HG03457 (cell line): ENCODE data around the gene ADAM19.
"Not testable (repeated sequence)": the region's sequence is repeated elsewhere in the genome, so short reads cannot be mapped to it uniquely, and the experiment has no call there.

ENCODE experiments used
- ATAC-seq: cut with Tn5 transposase; IDR thresholded peaks from one replicate; pipeline ENCODE4 v1.9.1; 2021; ENCODE audit warnings: moderate number of reproducible peaks; ENCODE audit not compliant: unreplicated experiment

Gene ADAM19

GRCh38 chr5:157444224-157444623, 131.4 kb downstream of the ADAM19 start:
- ATAC-seq = no peak

GRCh38 chr5:157443041-157443549, 132.5 kb downstream of the ADAM19 start:
- ATAC-seq = no peak

- no peak for ATAC-seq
Observed at GRCh38 chr5:157434096-157434495, 141.5 kb downstream of the ADAM19 start.

GRCh38 chr5:157431544-157432200, 143.9 kb downstream of the ADAM19 start:
- ATAC-seq = no peak

DNA sequence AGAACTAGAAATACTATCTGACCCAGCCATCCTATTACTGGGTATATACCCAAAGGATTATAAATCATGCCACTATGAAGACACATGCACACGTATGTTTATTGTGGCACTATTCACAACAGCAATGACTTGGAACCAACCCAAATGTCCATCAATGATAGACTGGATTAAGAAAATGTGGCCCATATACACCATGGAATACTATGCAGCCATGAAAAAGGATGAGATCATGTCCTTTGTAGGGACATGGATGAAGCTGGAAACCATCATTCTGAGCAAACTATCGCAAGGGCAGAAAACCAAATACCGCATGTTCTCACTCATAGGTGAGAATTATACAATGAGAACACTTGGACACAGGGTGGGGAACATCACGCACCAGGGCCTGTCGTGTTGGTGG, 145.7 kb downstream of the ADAM19 start:
- ATAC-seq = not testable (repeated sequence)
